ENCODE measurements around the gene RXFP4.

RXFP4 gene

GRCh38 chr1:155947741-155948140 is 6.3 kb downstream of the RXFP4 start:
- Histone ChIP-seq H2BK15ac (ENCODE audit: low read depth, poor library complexity, severe bottlenecking) (no peak overlapping the region), H3K4me3 (ENCODE audit: insufficient read depth in 1 of 2, low read depth in 1 of 2, low read length in 2 of 2) (no peak overlapping the region), H2BK5ac (ENCODE audit: low read depth, low read length, poor library complexity, severe bottlenecking) (no peak overlapping the region), H4K8ac (ENCODE audit: low read length) (no peak overlapping the region), H3K4me1 (ENCODE audit: control insufficient read depth, insufficient read depth, low read depth, low read length) (peaks cover 4% of the 10 kb centered on the region), H2AFZ (ENCODE audit: low read depth, low read length) (no peak overlapping the region), H4K91ac (ENCODE audit: low read length) (no peak overlapping the region), H3K14ac (ENCODE audit: low read length in 2 of 2) (no peak overlapping the region), H3K27me3 (ENCODE audit: control insufficient read depth in 1 of 2, insufficient read depth in 1 of 2, low read length in 2 of 2) (no peaks in the 10 kb centered on the region), H3K23ac (ENCODE audit: low read length in 2 of 2) (no peak overlapping the region), H2AK5ac (ENCODE audit: low read length, severe bottlenecking) (no peak overlapping the region), H3K4me2 (ENCODE audit: low read length, poor library complexity, severe bottlenecking) (no peak overlapping the region), H3K9me3 (ENCODE audit: control insufficient read depth, low read length) (no peaks in the 10 kb centered on the region), H3K79me1 (replicated peaks; ENCODE audit: low read length, poor library complexity, severe bottlenecking) (peaks cover 18% of the 10 kb centered on the region), H3K27ac (ENCODE audit: low read length, poor library complexity, severe bottlenecking) (no peak overlapping the region), H3K4ac (ENCODE audit: low read depth in 1 of 2, low read length in 2 of 2) (no peak overlapping the region), H2BK120ac (ENCODE audit: low read depth, low read length) (no peak overlapping the region), H3K18ac (ENCODE audit: low read depth in 1 of 2, low read length in 2 of 2) (no peak overlapping the region), H3K36me3 (ENCODE audit: control insufficient read depth in 1 of 2, insufficient read depth in 2 of 2, low read depth in 1 of 2, low read length in 2 of 2) (peaks cover 71% of the 10 kb centered on the region in 2 experiments), H3K9ac (ENCODE audit: low read length) (no peak overlapping the region), H2BK12ac (ENCODE audit: low read length in 2 of 2) (no peak overlapping the region)
- 99% methylated on average over 6 of the region's 8 CpGs for WGBS
- DNase-seq = no peak

GRCh38 chr1:155950829-155951228 is 9.4 kb downstream of the RXFP4 start:
- Histone ChIP-seq H2AK5ac (ENCODE audit: low read length, severe bottlenecking) (no peak overlapping the region), H2BK120ac (ENCODE audit: low read depth, low read length) (no peak overlapping the region), H3K9ac (ENCODE audit: low read length) (no peak overlapping the region), H4K8ac (ENCODE audit: low read length) (no peak overlapping the region), H3K36me3 (ENCODE audit: control insufficient read depth in 1 of 2, insufficient read depth in 2 of 2, low read depth in 1 of 2, low read length in 2 of 2) (peaks cover 87 to 91% of the 10 kb centered on the region in 2 experiments), H3K4me1 (ENCODE audit: control insufficient read depth, insufficient read depth, low read depth, low read length) (peaks cover 4% of the 10 kb centered on the region), H3K18ac (ENCODE audit: low read depth in 1 of 2, low read length in 2 of 2) (no peak overlapping the region), H3K4me2 (ENCODE audit: low read length, poor library complexity, severe bottlenecking) (no peak overlapping the region), H2AFZ (ENCODE audit: low read depth, low read length) (no peak overlapping the region), H2BK5ac (ENCODE audit: low read depth, low read length, poor library complexity, severe bottlenecking) (no peak overlapping the region), H3K27me3 (ENCODE audit: control insufficient read depth in 1 of 2, insufficient read depth in 1 of 2, low read length in 2 of 2) (no peaks in the 10 kb centered on the region), H3K4ac (ENCODE audit: low read depth in 1 of 2, low read length in 2 of 2) (peak overlapping the region in 1 of 2 experiments; percentile 40), H3K14ac (ENCODE audit: low read length in 2 of 2) (no peak overlapping the region), H3K79me1 (replicated peaks; ENCODE audit: low read length, poor library complexity, severe bottlenecking) (peaks cover 19% of the 10 kb centered on the region), H2BK15ac (ENCODE audit: low read depth, poor library complexity, severe bottlenecking) (no peak overlapping the region), H3K23ac (ENCODE audit: low read length in 2 of 2) (no peak overlapping the region), H3K27ac (ENCODE audit: low read length, poor library complexity, severe bottlenecking) (no peak overlapping the region), H4K91ac (ENCODE audit: low read length) (no peak overlapping the region), H2BK12ac (ENCODE audit: low read length in 2 of 2) (no peak overlapping the region), H3K4me3 (ENCODE audit: insufficient read depth in 1 of 2, low read depth in 1 of 2, low read length in 2 of 2) (no peak overlapping the region), H3K9me3 (ENCODE audit: control insufficient read depth, low read length) (no peaks in the 10 kb centered on the region)
- WGBS = 98% methylated on average over 27 of the region's 27 CpGs
- DNase-seq = no peak

GRCh38 chr1:155951753-155952504 is 10.5 kb downstream of the RXFP4 start:
- Histone ChIP-seq H3K4me3 (ENCODE audit: insufficient read depth in 1 of 2, low read depth in 1 of 2, low read length in 2 of 2) (no peak overlapping the region), H3K4ac (ENCODE audit: low read depth in 1 of 2, low read length in 2 of 2) (no peak overlapping the region), H2BK15ac (ENCODE audit: low read depth, poor library complexity, severe bottlenecking) (no peak overlapping the region), H2AK5ac (ENCODE audit: low read length, severe bottlenecking) (no peak overlapping the region), H3K9ac (ENCODE audit: low read length) (no peak overlapping the region), H2AFZ (ENCODE audit: low read depth, low read length) (no peak overlapping the region), H2BK12ac (ENCODE audit: low read length in 2 of 2) (no peak overlapping the region), H2BK5ac (ENCODE audit: low read depth, low read length, poor library complexity, severe bottlenecking) (no peak overlapping the region), H3K4me2 (ENCODE audit: low read length, poor library complexity, severe bottlenecking) (no peak overlapping the region), H3K27ac (ENCODE audit: low read length, poor library complexity, severe bottlenecking) (no peak overlapping the region), H3K4me1 (ENCODE audit: control insufficient read depth, insufficient read depth, low read depth, low read length) (no peaks in the 10 kb centered on the region), H3K9me3 (ENCODE audit: control insufficient read depth, low read length) (no peaks in the 10 kb centered on the region), H3K36me3 (ENCODE audit: control insufficient read depth in 1 of 2, insufficient read depth in 2 of 2, low read depth in 1 of 2, low read length in 2 of 2) (peaks cover 86 to 91% of the 10 kb centered on the region in 2 experiments), H4K8ac (ENCODE audit: low read length) (peak overlapping the region; percentile 9), H2BK120ac (ENCODE audit: low read depth, low read length) (no peak overlapping the region), H3K14ac (ENCODE audit: low read length in 2 of 2) (no peak overlapping the region), H3K79me1 (replicated peaks; ENCODE audit: low read length, poor library complexity, severe bottlenecking) (peaks cover 19% of the 10 kb centered on the region), H3K27me3 (ENCODE audit: control insufficient read depth in 1 of 2, insufficient read depth in 1 of 2, low read length in 2 of 2) (no peaks in the 10 kb centered on the region), H4K91ac (ENCODE audit: low read length) (peak overlapping the region; percentile 59), H3K18ac (ENCODE audit: low read depth in 1 of 2, low read length in 2 of 2) (no peak overlapping the region), H3K23ac (ENCODE audit: low read length in 2 of 2) (no peak overlapping the region)
- no peak for DNase-seq
- 97% methylated on average over 6 of the region's 6 CpGs for WGBS

GRCh38 chr1:155952505-155952890 is 11.1 kb downstream of the RXFP4 start:
- H3K27me3 ChIP-seq (ENCODE audit: control insufficient read depth in 1 of 2, insufficient read depth in 1 of 2, low read length in 2 of 2) = no peaks in the 10 kb centered on the region
- no peak overlapping the region for H3K14ac ChIP-seq (ENCODE audit: low read length in 2 of 2)
- H4K8ac ChIP-seq (ENCODE audit: low read length) = peak overlapping the region; percentile 9
- no peak overlapping the region for H3K23ac ChIP-seq (ENCODE audit: low read length in 2 of 2)
- H3K36me3 ChIP-seq (ENCODE audit: control insufficient read depth in 1 of 2, insufficient read depth in 2 of 2, low read depth in 1 of 2, low read length in 2 of 2) = peaks cover 85 to 91% of the 10 kb centered on the region in 2 experiments
- WGBS = 98% methylated on average over 13 of the region's 13 CpGs
- H3K18ac ChIP-seq (ENCODE audit: low read depth in 1 of 2, low read length in 2 of 2) = no peak overlapping the region
- H2AK5ac ChIP-seq (ENCODE audit: low read length, severe bottlenecking) = no peak overlapping the region
- peak overlapping the region; percentile 59 for H4K91ac ChIP-seq (ENCODE audit: low read length)
- no peak overlapping the region for H3K4me3 ChIP-seq (ENCODE audit: insufficient read depth in 1 of 2, low read depth in 1 of 2, low read length in 2 of 2)
- no peak overlapping the region for H2BK15ac ChIP-seq (ENCODE audit: low read depth, poor library complexity, severe bottlenecking)
- H3K27ac ChIP-seq (ENCODE audit: low read length, poor library complexity, severe bottlenecking) = no peak overlapping the region
- peaks cover 19% of the 10 kb centered on the region for H3K79me1 ChIP-seq (replicated peaks; ENCODE audit: low read length, poor library complexity, severe bottlenecking)
- no peak overlapping the region for H2BK12ac ChIP-seq (ENCODE audit: low read length in 2 of 2)
- no peak overlapping the region for H2BK120ac ChIP-seq (ENCODE audit: low read depth, low read length)
- H3K9me3 ChIP-seq (ENCODE audit: control insufficient read depth, low read length) = no peaks in the 10 kb centered on the region
- H3K4ac ChIP-seq (ENCODE audit: low read depth in 1 of 2, low read length in 2 of 2) = no peak overlapping the region
- no peak overlapping the region for H2BK5ac ChIP-seq (ENCODE audit: low read depth, low read length, poor library complexity, severe bottlenecking)
- no peak overlapping the region for H3K9ac ChIP-seq (ENCODE audit: low read length)
- H3K4me1 ChIP-seq (ENCODE audit: control insufficient read depth, insufficient read depth, low read depth, low read length) = no peaks in the 10 kb centered on the region
- DNase-seq = no peak
- H3K4me2 ChIP-seq (ENCODE audit: low read length, poor library complexity, severe bottlenecking) = no peak overlapping the region
- no peak overlapping the region for H2AFZ ChIP-seq (ENCODE audit: low read depth, low read length)

Data from mesenchymal stem cell (in vitro differentiated cells and primary cell).